Adrenal gland (tissue), 12 donors: ENCODE measurements around the gene GJC1. TPM values are rescaled to one million over a fixed set of nuclear protein-coding genes. Genes with fewer than 3 reads are reported as not detected.

Experiments used
- DNase-seq, 7 donors: peaks; one replicate each; pipeline ENCODE4 v3.0.0-alpha.2; 2019 to 2020
- H3K27ac ChIP-seq, 5 donors: fragments of 200-600 bp; sonication (generic) in 4 of 5; 1 replicate in 3 of 5; 2 replicates in 2 of 5; pipeline versions ENCODE4 v1.5.1 to v1.8.0; 2016 to 2020; ENCODE audit warnings: mild to moderate bottlenecking in 1 of 5
- H3K27me3 ChIP-seq: fragments of 200-600 bp; 2 replicates; pipeline ENCODE4 v1.8.0; 2021
- H3K36me3 ChIP-seq, 2 donors: fragments of 200-600 bp; replicated peaks in 1 of 2; 1 replicate in 1 of 2; 2 replicates in 1 of 2; pipeline versions ENCODE4 v1.5.1 to v1.8.0; 2018 to 2022
- H3K4me1 ChIP-seq, 2 donors: fragments of 200-600 bp; replicated peaks in 1 of 2; 1 replicate in 1 of 2; 2 replicates in 1 of 2; pipeline versions ENCODE4 v1.5.1 to v1.8.0; 2018 to 2021
- H3K4me3 ChIP-seq, 4 donors: fragments of 200-600 bp; sonication (generic) in 3 of 4; one replicate each; pipeline ENCODE4 v1.5.1; 2016 to 2018
- H3K9me3 ChIP-seq, 3 donors: fragments of 200-600 bp; sonication (generic) in 1 of 3; replicated peaks in 1 of 3; 1 replicate in 2 of 3; 2 replicates in 1 of 3; pipeline versions ENCODE4 v1.5.1 to v1.8.0; 2016 to 2021
- CTCF ChIP-seq, 6 experiments: fragments of 450-650 bp in 4 of 6; fragments of 200-600 bp in 2 of 6; sonication (generic) in 1 of 6; IDR thresholded peaks; 1 replicate in 5 of 6; 2 replicates in 1 of 6; pipeline versions ENCODE4 v1.5.1 to v1.8.0; 2016 to 2021; ENCODE audit warnings: antibody characterized with exemption in 6 of 6, mild to moderate bottlenecking in 2 of 6, moderate library complexity in 1 of 6
- POLR2A ChIP-seq, 2 donors: fragments of 450-650 bp; IDR thresholded peaks; one replicate each; pipeline ENCODE4 v1.6.1; 2017; ENCODE audit warnings: antibody characterized with exemption in 2 of 2, mild to moderate bottlenecking in 2 of 2, moderate library complexity in 1 of 2
- WGBS, 4 donors: extraction: QIAGEN DNeasy Blood & Tissue Kit in 2 of 4; methylation state at CpG; one replicate each; pipeline versions ENCODE4 v1.1.5 to v1.1.7; 2013 to 2017; 5-methylcytosine and 5-hydroxymethylcytosine counted together
- intact Hi-C, 2 donors: fragments of 100-400 bp; cut with DNase I; formaldehyde crosslinking; loops; one replicate each; pipeline versions ENCODE4 v1.14.1 to v1.15.0; 2022 to 2023
- polyA plus RNA-seq, 3 donors: library from polyadenylated mRNA; stranded (reverse); fragments of 200-250 nt in 2 of 3; fragments of 350-450 nt in 1 of 3; fragmentation: Illumina TruSeq in 1 of 3; extraction: RNeasy Lipid Tissue Mini Kit (QIAGEN cat#74804) in 1 of 3; gene quantifications; one replicate each; pipeline ENCODE4 v1.2.3, GENCODE V29; 2013 to 2014
- total RNA-seq, 9 donors: library from RNA; depleted of rRNA in 4 of 9; stranded (reverse); fragments of >200 nt in 4 of 9; fragments of 120-200 nt in 1 of 9; fragmentation: NEBNext Ultra II Directional in 1 of 9; extraction: Animal tissue kit (Norgen Biotek cat#: 25700) in 1 of 9; gene quantifications; one replicate each; pipeline versions ENCODE4 v1.1.0 to v1.2.4, GENCODE V29; 2013 to 2023
- donor health status: healthy with polysubstance abuse.
- donor health status: Bipolar disorder and iron deficiency.
- donor health status: DM: yes; HTN: yes; CAD: no.
- donor health status: DM: no; HTN: no; CAD: no.
- donor health status: DM: no; HTN: no; CAD: no.
- donor health status: DM: yes; HTN: yes; CAD: no.

GJC1 gene
- total and polyA plus RNA-seq, 12 donors, result 0.69 to 12.3 (median 2.1) TPM

- peaks cover 4 to 6% of the 10 kb centered on the region in 2 donors for H3K4me1 ChIP-seq
- no peak overlapping the region for H3K27ac ChIP-seq
- H3K27me3 ChIP-seq, result peaks cover 24% of the 10 kb centered on the region
- intact Hi-C loops, result no loop called here
- TF ChIP-seq POLR2A (IDR thresholded peaks at IDR 0.05), result no peak
- TF ChIP-seq CTCF (IDR thresholded peaks at IDR 0.05), result no peak
- H3K9me3 ChIP-seq, result no peaks in the 10 kb centered on the region
- no peak overlapping the region for H3K4me3 ChIP-seq
- no peaks in the 10 kb centered on the region for H3K36me3 ChIP-seq
- no peak for DNase-seq
- WGBS, 4 donors, result 69 to 77% (median 72%) methylated on average over 15 to 17 of the region's 17 CpGs
Observed at GRCh38 chr17:44761932-44762810, 67.9 kb downstream of the GJC1 start.

- Histone ChIP-seq H3K9me3 (no peaks in the 10 kb centered on the region), H3K27me3 (peaks cover 28% of the 10 kb centered on the region), H3K4me3 (no peak overlapping the region), H3K27ac (no peak overlapping the region), H3K36me3 (no peaks in the 10 kb centered on the region), H3K4me1 (peaks cover 4 to 6% of the 10 kb centered on the region in 2 donors)
- TF ChIP-seq POLR2A (IDR thresholded peaks at IDR 0.05) (no peak), CTCF (IDR thresholded peaks at IDR 0.05) (no peak)
- intact Hi-C loops, result no loop called here
- 72 to 82% (median 77%) methylated on average over 12 to 13 of the region's 13 CpGs for WGBS, 4 donors
- DNase-seq, result no peak
Observed at GRCh38 chr17:44760474-44761308, 69.4 kb downstream of the GJC1 start.

- Histone ChIP-seq H3K27ac (no peak overlapping the region), H3K36me3 (no peaks in the 10 kb centered on the region), H3K27me3 (peaks cover 28% of the 10 kb centered on the region), H3K9me3 (no peaks in the 10 kb centered on the region), H3K4me3 (no peak overlapping the region), H3K4me1 (peaks cover 4 to 6% of the 10 kb centered on the region in 2 donors)
- intact Hi-C loops, result no loop called here
- WGBS, 4 donors, result 65 to 80% (median 78%) methylated on average over 1 to 3 of the region's 3 CpGs; no CpG with 5 or more reads in 1 of the 4 donors
- no peak for DNase-seq
- TF ChIP-seq CTCF (IDR thresholded peaks at IDR 0.05) (no peak), POLR2A (IDR thresholded peaks at IDR 0.05) (no peak)
Observed at GRCh38 chr17:44759916-44760243, 70.2 kb downstream of the GJC1 start.
